Measurements from ENCODE around the gene HSPE1.

DNA sequence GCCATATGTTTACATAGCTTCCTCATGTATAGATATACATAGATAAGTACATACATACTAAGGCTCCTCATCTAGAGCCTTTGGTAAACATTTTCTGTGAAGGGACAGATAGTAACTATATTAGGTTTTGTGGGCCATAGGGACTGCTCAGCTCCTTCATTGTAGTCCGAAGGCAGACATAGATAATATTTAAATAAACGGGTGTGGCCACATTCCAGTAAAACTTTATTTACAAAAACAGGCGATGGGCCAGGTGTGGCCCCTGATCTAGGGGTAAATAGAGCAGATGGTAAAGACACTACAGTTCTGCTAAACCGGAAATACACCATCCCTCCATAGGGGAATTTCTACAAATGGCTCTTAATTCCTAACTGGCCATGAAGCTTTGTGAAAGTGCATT is 39.5 kb upstream of the HSPE1 start:
- TF ChIP-seq, protein P1, sequence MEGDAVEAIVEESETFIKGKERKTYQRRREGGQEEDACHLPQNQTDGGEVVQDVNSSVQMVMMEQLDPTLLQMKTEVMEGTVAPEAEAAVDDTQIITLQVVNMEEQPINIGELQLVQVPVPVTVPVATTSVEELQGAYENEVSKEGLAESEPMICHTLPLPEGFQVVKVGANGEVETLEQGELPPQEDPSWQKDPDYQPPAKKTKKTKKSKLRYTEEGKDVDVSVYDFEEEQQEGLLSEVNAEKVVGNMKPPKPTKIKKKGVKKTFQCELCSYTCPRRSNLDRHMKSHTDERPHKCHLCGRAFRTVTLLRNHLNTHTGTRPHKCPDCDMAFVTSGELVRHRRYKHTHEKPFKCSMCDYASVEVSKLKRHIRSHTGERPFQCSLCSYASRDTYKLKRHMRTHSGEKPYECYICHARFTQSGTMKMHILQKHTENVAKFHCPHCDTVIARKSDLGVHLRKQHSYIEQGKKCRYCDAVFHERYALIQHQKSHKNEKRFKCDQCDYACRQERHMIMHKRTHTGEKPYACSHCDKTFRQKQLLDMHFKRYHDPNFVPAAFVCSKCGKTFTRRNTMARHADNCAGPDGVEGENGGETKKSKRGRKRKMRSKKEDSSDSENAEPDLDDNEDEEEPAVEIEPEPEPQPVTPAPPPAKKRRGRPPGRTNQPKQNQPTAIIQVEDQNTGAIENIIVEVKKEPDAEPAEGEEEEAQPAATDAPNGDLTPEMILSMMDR (conservative IDR thresholded peaks at IDR 0.05; ENCODE audit: low read depth, low read length): no peak
- no peak for TF ChIP-seq EZH2 (IDR thresholded peaks at IDR 0.05; ENCODE audit: low read length, unreplicated experiment)
